LNCAP (cell line): ENCODE measurements around the gene OR52M1.

Experiments used
- TF ChIP-seq, protein P1 (sequence below): fragments of 450-650 bp; IDR thresholded peaks from 2 replicates; pipeline ENCODE4 v1.5.1; 2017; ENCODE audit warnings: mild to moderate bottlenecking

Gene OR52M1

DNA sequence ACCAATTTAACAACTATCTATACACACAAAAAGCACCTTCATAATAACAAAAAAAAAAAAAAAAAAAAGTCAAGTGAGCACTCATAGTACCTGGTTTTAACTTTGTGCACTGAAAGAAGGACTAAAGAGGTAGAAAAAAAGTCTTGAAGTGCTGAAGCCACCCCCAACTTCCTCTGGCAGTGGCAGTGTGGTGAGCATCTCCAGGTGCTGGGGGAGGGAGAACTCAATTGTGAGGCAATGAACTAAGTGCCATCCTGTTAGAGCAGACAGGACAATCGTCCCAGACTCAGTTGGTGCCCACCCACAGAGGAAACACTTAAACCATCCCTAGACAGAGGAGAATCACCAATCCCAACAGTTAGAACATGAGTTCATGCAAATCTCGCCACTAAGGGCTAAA is 22.7 kb upstream of the OR52M1 start:
- TF ChIP-seq, protein P1, sequence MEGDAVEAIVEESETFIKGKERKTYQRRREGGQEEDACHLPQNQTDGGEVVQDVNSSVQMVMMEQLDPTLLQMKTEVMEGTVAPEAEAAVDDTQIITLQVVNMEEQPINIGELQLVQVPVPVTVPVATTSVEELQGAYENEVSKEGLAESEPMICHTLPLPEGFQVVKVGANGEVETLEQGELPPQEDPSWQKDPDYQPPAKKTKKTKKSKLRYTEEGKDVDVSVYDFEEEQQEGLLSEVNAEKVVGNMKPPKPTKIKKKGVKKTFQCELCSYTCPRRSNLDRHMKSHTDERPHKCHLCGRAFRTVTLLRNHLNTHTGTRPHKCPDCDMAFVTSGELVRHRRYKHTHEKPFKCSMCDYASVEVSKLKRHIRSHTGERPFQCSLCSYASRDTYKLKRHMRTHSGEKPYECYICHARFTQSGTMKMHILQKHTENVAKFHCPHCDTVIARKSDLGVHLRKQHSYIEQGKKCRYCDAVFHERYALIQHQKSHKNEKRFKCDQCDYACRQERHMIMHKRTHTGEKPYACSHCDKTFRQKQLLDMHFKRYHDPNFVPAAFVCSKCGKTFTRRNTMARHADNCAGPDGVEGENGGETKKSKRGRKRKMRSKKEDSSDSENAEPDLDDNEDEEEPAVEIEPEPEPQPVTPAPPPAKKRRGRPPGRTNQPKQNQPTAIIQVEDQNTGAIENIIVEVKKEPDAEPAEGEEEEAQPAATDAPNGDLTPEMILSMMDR, result no peak

DNA sequence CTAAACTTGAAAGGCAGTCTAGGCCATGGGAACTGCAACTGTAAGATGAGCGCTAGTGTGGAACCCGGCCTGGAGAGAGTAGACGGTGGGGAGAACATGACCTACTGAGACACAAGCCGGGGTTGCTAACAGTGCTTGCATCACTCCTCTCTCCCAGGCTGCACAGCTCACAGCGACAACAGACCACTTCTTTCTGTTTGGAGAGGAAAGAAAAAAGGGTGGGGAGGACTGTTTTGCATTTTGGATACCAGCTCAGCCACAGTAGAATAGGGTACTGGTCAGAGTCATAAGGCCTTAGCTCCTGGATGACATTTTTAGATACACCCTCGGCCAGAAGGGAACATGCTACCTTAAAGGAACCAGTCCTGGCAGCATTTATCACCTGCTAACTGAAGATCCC is 22.2 kb upstream of the OR52M1 start:
- TF ChIP-seq, protein P1, result no peak

DNA sequence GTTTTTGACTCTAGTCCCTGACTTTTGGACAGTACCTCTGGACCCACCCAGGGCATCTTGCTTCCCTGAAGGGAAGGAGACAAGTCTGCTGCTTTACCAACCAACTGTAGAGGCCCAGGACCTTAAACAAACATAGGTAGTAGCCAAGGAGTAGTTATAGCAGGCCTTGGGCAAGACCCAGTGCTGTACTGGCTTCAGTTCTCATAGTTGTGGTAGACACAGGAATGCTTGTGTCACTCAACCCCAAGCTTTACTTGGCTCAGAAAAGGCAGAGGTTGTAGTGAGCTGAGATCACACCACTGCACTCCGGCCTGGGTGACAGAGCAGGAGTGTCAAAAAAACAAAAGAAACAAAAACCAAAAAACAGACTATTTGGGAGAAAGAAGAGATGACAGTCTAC is 21.3 kb upstream of the OR52M1 start:
- TF ChIP-seq, protein P1, result no peak

DNA sequence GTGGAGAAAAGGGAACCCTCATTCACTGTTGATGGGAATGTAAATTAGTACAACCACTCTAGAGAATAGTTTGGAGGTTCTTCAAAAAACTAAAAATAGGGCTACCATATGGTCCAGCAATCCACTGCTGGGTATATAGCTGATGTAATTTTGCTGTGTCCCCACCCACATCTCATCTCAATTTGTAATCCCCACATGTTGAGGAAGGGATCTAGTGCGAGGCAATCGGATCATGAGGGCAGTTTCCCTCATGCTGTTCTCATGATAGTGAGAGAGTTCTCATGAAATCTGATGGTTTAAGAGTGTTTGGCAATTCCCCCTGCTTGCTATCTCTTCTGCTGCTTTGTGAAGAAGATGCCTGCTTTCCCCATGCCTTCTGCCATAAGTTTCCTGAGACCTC is 17.1 kb upstream of the OR52M1 start:
- TF ChIP-seq, protein P1, result no peak

DNA sequence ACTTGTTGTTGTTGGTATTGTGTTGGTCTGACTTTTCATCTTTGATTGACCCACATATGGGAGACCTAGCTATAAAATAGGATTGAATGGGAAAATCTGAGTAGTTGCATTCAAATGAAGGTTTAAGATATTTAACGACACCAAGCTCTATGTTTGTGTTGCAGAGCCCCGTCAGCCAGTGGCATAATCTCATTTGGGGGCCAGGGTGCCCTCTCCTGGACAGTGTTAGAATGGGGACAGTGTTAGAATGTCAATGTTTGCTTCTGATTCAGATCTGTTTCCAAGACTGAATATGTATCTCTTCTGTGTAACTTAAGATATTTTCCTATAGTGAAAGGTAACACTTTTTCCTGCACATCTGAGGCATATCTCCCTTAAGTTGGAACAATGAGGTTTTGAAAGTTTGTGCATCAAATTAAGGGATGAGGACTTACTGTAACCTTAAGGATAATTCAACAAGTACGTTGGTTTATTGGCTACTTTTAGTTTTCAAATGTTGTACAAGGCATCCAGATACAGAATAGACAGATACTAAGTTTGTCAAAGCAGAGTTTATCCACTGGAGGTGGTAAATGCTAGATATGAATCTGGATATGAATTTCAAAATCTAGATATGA is 5.3 kb upstream of the OR52M1 start:
- TF ChIP-seq, protein P1, result peak; percentile 83

DNA sequence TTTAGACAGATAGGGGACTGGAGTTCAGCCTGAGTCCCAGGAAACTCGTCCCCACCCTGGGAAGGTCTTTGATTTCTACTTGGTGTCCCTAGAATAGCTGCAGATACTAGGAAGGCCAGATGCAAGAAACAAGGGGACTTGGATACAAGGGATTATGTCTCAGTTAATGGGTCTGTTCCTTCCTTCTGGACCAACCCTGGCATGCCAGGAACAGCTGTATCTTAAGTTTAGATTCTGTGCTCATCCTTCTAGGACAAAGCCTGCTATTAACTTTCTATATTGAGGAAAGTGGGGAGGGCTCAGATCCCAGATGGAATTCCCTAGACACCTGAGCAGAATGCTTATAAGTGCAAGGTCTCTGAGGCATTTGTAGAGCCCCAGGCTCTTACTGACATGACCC is 3.9 kb upstream of the OR52M1 start:
- TF ChIP-seq, protein P1, result no peak

DNA sequence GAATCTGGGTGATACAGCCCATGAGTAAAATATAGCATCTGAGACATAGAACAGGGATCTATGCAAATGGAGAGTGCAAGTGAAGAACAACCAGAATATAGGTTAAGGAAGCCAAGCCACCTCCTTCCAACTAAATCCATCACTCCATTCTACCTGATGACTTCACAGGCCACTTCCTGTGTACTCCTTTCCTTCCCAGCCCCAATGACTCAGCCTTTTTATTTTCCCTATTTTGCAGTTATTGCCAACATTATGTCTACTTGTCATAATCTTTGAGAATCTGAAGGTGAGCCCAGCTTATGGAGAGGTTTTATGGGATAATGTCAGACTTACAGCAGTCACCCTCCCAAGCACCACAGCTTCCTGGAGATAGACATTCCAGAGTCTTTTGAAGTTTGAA is 1.4 kb upstream of the OR52M1 start:
- TF ChIP-seq, protein P1, result no peak

DNA sequence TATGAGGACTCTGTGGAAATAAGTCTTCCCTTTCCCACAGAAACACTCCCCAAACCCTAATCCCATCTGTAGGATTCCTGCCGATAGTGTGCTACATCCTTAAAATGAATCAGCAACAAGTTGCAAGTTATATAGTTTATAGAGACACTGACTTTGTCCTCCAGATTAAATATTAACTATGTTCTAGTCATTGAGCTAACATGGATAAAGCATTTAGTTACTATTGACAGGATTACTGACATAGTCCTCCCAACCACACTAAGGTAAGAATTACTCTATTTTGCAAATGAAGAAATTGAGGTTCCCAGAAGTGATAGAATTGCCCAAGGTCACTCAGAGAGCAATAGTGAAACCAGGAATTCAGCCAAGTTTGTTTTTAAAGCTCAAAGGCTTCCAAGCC is 1.9 kb downstream of the OR52M1 start:
- TF ChIP-seq, protein P1, result no peak
